K562 (cell line): ENCODE data around the gene AZU1. TPM values are rescaled to one million over a fixed set of nuclear protein-coding genes. Genes with fewer than 3 reads are reported as not detected.

Source experiments
- CBFA2T2 ChIP-seq: fragments of 450-650 bp; conservative IDR thresholded peaks from 2 replicates; pipeline ENCODE4 v1.6.1; 2017; ENCODE audit warnings: mild to moderate bottlenecking
- CC2D1A ChIP-seq: fragments of 450-650 bp; IDR thresholded peaks from 2 replicates; pipeline ENCODE4 v1.6.1; 2017; ENCODE audit warnings: mild to moderate bottlenecking
- HDGF ChIP-seq: fragments of 450-650 bp; IDR thresholded peaks from 2 replicates; pipeline ENCODE4 v1.6.1; 2016
- HNRNPH1 ChIP-seq: fragments of 200-400 bp; formaldehyde crosslinking; optimal IDR thresholded peaks from 2 replicates; pipeline ENCODE3; 2017; ENCODE audit warnings: low read depth, mild to moderate bottlenecking, low read length, moderate library complexity
- NFXL1 ChIP-seq: fragments of 450-650 bp; formaldehyde crosslinking; IDR thresholded peaks from 2 replicates; pipeline ENCODE4 v1.4.0; 2021; ENCODE audit warnings: mild to moderate bottlenecking
- NONO ChIP-seq, 2 experiments: fragments of 200-400 bp in 1 of 2; fragments of 450-650 bp in 1 of 2; formaldehyde crosslinking in 1 of 2; IDR thresholded peaks; 2 replicates each; pipeline ENCODE4 v1.6.1; 2017; ENCODE audit warnings: low read depth in 2 of 2, mild to moderate bottlenecking in 2 of 2, moderate library complexity in 2 of 2, low read length in 1 of 2
- NRF1 ChIP-seq, 2 experiments: fragments of 450-650 bp; IDR thresholded peaks in 1 of 2; conservative IDR thresholded peaks in 1 of 2; 2 replicates each; pipeline ENCODE4 v1.6.1; 2014; ENCODE audit warnings: mild to moderate bottlenecking in 2 of 2
- POLR2B ChIP-seq: fragments of 450-650 bp; IDR thresholded peaks from 2 replicates; pipeline ENCODE4 v1.6.1; 2018; ENCODE audit warnings: low read depth; ENCODE audit not compliant: partially characterized antibody
- TEAD1 ChIP-seq, 2 experiments: fragments of 450-650 bp in 1 of 2; sonication (generic) in 1 of 2; formaldehyde crosslinking; IDR thresholded peaks; 2 replicates each; pipeline versions ENCODE4 v1.4.0 to v1.8.0; 2020 to 2022; ENCODE audit warnings: mild to moderate bottlenecking in 2 of 2, missing genetic modification reagents in 1 of 2
- ZKSCAN8 ChIP-seq: fragments of 200-800 bp; sonication (Bioruptor generic); IDR thresholded peaks from 2 replicates; pipeline ENCODE4 v1.6.1; 2016; ENCODE audit warnings: missing genetic modification characterization, missing compliant biosample characterization
- ZNF12 ChIP-seq: sonication (generic); formaldehyde crosslinking; IDR thresholded peaks from 2 replicates; pipeline ENCODE4 v1.4.0; 2020; ENCODE audit warnings: mild to moderate bottlenecking, missing genetic modification reagents
- polyA plus RNA-seq, 8 experiments: library from polyadenylated mRNA; depleted of rRNA in 4 of 8; stranded (reverse) in 5 of 8; unstranded in 3 of 8; fragments of >200 nt; fragmentation: Nextera tagmentation in 2 of 8; fragmentation: Illumina TruSeq in 1 of 8; extraction: Ambion mirVana in 2 of 8; extraction: Trizol in 1 of 8; gene quantifications; 2 replicates each; pipeline versions ENCODE4 v1.2.1 to v1.2.3, GENCODE V29; 2011 to 2014; ENCODE audit warnings: inconsistent platforms in 1 of 8, missing spikeins in 1 of 8
- total RNA-seq, 7 experiments: library from RNA; depleted of rRNA in 6 of 7; stranded (reverse); fragments of >200 nt in 6 of 7; fragmentation: Illumina TruSeq in 2 of 7; extraction: Trizol in 2 of 7; gene quantifications; 2 replicates each; pipeline versions ENCODE4 v1.2.1 to v1.2.3, GENCODE V29; 2011 to 2021; ENCODE audit warnings: low replicate concordance in 1 of 7
- TF ChIP-seq, protein P1 (sequence below): fragments of 450-650 bp; IDR thresholded peaks from 2 replicates; pipeline ENCODE4 v1.6.1; 2016; ENCODE audit warnings: mild to moderate bottlenecking
- TF ChIP-seq, protein P2 (sequence below): conservative IDR thresholded peaks from 2 replicates; pipeline ENCODE4 v1.6.1; 2011; ENCODE audit warnings: low read depth, mild to moderate bottlenecking, low read length; ENCODE audit not compliant: control insufficient read depth
- TF ChIP-seq, protein P3 (sequence below): IDR thresholded peaks from 2 replicates; pipeline ENCODE4 v1.6.1; 2014; ENCODE audit warnings: antibody characterized with exemption
- TF ChIP-seq, protein P4 (sequence below): fragments of 250-450 bp; sonication (Bioruptor Pico); IDR thresholded peaks from 2 replicates; pipeline ENCODE4 v1.4.0; 2020; ENCODE audit warnings: mild to moderate bottlenecking
- TF ChIP-seq, protein P5 (sequence below): fragments of 450-650 bp; IDR thresholded peaks from 2 replicates; pipeline ENCODE4 v1.7.0; 2016; ENCODE audit warnings: borderline replicate concordance
- TF ChIP-seq, protein P6 (sequence below): sonication (generic); formaldehyde crosslinking; IDR thresholded peaks from 2 replicates; pipeline ENCODE4 v1.8.0; 2022; ENCODE audit warnings: mild to moderate bottlenecking, low read depth, missing genetic modification reagents

AZU1 gene
- total and polyA plus RNA-seq, 9 of the 15 experiments (the other 6 are each of a cell fraction or from before 2014, with no cell fraction given): 0.29 to 1.9 (median 0.59) TPM; not detected in 3

DNA sequence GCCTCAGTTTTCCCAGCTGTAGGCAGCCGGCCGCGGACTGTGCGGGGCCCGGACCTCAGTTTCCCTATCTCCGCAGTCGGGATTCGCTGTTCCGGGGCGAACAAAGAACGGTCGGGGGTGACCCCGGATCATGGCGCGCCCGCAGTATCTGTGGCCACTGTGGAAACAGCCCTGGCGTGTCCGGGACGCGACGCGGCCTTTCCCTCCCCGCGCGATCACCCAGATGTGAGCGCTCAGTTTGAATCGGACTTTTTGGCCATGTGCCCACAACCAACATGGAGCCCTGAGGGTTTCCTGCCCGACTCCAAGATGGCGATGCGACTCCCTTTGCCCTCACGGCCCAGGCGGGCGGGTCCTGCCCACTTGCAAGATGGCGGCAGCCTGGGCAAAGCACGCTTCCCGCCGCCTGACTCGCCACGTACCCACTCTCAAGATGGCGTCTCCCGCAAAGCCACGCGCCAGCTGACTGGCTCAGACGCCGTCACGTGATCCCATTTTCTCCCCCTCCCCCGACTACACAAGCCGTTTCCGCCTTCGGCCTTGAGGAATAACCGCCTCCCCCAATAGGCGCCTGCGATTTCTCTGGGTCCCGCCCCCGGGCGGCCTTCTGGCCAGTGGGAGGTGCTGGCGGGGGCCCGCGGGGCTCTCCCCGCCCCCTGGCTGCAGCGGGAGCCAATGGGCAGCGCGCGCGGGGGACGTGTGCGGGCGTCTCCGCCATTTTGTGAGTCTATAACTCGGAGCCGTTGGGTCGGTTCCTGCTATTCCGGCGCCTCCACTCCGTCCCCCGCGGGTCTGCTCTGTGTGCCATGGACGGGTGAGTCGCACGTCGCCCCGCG is 30.7 kb upstream of the AZU1 start, which contains the start of gene PTBP1 (continued):
- TF ChIP-seq CBFA2T2 (peak; percentile 96), ZKSCAN8 (CRISPR knock-in tag) (no peak), POLR2B (peak; percentile 65), TEAD1 (CRISPR knock-in tag; IDR thresholded peaks at IDR 0.05) (peak; percentile 40 to 83; a peak in 1 of 4 replicates), ZNF12 (CRISPR knock-in tag) (0 out of 2 replicates have a peak, but pooled peaks have one; percentile 44), HDGF (no peak), HNRNPH1 (no peak), NONO (IDR thresholded peaks at IDR 0.05; ENCODE audit: low read depth in 2 of 2, low read length in 1 of 2) (no peak), NFXL1 (CRISPR knock-in tag) (no peak), CC2D1A (no peak), NRF1 (conservative IDR thresholded peaks at IDR 0.05 in 1 of 2, IDR thresholded peaks at IDR 0.05 in 1 of 2) (peak; percentile 76 to 77)
- TF ChIP-seq, protein P1, sequence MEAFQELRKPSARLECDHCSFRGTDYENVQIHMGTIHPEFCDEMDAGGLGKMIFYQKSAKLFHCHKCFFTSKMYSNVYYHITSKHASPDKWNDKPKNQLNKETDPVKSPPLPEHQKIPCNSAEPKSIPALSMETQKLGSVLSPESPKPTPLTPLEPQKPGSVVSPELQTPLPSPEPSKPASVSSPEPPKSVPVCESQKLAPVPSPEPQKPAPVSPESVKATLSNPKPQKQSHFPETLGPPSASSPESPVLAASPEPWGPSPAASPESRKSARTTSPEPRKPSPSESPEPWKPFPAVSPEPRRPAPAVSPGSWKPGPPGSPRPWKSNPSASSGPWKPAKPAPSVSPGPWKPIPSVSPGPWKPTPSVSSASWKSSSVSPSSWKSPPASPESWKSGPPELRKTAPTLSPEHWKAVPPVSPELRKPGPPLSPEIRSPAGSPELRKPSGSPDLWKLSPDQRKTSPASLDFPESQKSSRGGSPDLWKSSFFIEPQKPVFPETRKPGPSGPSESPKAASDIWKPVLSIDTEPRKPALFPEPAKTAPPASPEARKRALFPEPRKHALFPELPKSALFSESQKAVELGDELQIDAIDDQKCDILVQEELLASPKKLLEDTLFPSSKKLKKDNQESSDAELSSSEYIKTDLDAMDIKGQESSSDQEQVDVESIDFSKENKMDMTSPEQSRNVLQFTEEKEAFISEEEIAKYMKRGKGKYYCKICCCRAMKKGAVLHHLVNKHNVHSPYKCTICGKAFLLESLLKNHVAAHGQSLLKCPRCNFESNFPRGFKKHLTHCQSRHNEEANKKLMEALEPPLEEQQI: no peak
- TF ChIP-seq, protein P2, sequence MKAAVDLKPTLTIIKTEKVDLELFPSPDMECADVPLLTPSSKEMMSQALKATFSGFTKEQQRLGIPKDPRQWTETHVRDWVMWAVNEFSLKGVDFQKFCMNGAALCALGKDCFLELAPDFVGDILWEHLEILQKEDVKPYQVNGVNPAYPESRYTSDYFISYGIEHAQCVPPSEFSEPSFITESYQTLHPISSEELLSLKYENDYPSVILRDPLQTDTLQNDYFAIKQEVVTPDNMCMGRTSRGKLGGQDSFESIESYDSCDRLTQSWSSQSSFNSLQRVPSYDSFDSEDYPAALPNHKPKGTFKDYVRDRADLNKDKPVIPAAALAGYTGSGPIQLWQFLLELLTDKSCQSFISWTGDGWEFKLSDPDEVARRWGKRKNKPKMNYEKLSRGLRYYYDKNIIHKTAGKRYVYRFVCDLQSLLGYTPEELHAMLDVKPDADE: peak; percentile 97
- TF ChIP-seq, protein P3, sequence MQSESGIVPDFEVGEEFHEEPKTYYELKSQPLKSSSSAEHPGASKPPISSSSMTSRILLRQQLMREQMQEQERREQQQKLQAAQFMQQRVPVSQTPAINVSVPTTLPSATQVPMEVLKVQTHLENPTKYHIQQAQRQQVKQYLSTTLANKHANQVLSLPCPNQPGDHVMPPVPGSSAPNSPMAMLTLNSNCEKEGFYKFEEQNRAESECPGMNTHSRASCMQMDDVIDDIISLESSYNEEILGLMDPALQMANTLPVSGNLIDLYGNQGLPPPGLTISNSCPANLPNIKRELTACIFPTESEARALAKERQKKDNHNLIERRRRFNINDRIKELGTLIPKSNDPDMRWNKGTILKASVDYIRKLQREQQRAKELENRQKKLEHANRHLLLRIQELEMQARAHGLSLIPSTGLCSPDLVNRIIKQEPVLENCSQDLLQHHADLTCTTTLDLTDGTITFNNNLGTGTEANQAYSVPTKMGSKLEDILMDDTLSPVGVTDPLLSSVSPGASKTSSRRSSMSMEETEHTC: peak; percentile 72; the same call in 1 of the 2 replicates
- TF ChIP-seq, protein P4, sequence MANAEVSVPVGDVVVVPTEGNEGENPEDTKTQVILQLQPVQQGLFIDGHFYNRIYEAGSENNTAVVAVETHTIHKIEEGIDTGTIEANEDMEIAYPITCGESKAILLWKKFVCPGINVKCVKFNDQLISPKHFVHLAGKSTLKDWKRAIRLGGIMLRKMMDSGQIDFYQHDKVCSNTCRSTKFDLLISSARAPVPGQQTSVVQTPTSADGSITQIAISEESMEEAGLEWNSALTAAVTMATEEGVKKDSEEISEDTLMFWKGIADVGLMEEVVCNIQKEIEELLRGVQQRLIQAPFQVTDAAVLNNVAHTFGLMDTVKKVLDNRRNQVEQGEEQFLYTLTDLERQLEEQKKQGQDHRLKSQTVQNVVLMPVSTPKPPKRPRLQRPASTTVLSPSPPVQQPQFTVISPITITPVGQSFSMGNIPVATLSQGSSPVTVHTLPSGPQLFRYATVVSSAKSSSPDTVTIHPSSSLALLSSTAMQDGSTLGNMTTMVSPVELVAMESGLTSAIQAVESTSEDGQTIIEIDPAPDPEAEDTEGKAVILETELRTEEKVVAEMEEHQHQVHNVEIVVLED (CRISPR knock-in tag): peak; percentile 82
- TF ChIP-seq, protein P5, sequence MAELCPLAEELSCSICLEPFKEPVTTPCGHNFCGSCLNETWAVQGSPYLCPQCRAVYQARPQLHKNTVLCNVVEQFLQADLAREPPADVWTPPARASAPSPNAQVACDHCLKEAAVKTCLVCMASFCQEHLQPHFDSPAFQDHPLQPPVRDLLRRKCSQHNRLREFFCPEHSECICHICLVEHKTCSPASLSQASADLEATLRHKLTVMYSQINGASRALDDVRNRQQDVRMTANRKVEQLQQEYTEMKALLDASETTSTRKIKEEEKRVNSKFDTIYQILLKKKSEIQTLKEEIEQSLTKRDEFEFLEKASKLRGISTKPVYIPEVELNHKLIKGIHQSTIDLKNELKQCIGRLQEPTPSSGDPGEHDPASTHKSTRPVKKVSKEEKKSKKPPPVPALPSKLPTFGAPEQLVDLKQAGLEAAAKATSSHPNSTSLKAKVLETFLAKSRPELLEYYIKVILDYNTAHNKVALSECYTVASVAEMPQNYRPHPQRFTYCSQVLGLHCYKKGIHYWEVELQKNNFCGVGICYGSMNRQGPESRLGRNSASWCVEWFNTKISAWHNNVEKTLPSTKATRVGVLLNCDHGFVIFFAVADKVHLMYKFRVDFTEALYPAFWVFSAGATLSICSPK: no peak
- TF ChIP-seq, protein P6, sequence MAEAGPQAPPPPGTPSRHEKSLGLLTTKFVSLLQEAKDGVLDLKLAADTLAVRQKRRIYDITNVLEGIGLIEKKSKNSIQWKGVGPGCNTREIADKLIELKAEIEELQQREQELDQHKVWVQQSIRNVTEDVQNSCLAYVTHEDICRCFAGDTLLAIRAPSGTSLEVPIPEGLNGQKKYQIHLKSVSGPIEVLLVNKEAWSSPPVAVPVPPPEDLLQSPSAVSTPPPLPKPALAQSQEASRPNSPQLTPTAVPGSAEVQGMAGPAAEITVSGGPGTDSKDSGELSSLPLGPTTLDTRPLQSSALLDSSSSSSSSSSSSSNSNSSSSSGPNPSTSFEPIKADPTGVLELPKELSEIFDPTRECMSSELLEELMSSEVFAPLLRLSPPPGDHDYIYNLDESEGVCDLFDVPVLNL (CRISPR knock-in tag): peak; percentile 93
